Omental fat pad (tissue), 4 donors: ENCODE data around the gene SCIN. TPM values are rescaled to one million over a fixed set of nuclear protein-coding genes. Genes with fewer than 3 reads are reported as not detected.

ENCODE experiments used
- ATAC-seq: fragments of 150-250 bp; one replicate; pipeline ENCODE4 v1.9.1; 2016; ENCODE audit warnings: mild to moderate bottlenecking, moderate library complexity; ENCODE audit not compliant: low FRiP score
- DNase-seq: peaks from one replicate; pipeline ENCODE4 v3.0.0-alpha.2; 2019; ENCODE audit warnings: low spot score
- small RNA-seq: library from RNA; depleted of rRNA; stranded (forward); fragments of <200 nt; gene quantifications from one replicate; pipeline ENCODE3, GENCODE V24; 2016
- total RNA-seq, 4 donors: library from RNA; depleted of rRNA; stranded (reverse); fragments of >200 nt; gene quantifications; one replicate each; pipeline ENCODE4 v1.1.0, GENCODE V29; 2016
- TF ChIP-seq, protein P1 (sequence below), 3 donors: fragments of 450-650 bp; IDR thresholded peaks; one replicate each; pipeline ENCODE4 v1.5.1; 2016 to 2017; ENCODE audit warnings: antibody characterized with exemption in 3 of 3, mild to moderate bottlenecking in 3 of 3, moderate library complexity in 2 of 3

Gene SCIN
- total RNA-seq, 4 donors from 2014 or later, result 1.4 to 15.7 (median 7.9) TPM

DNA sequence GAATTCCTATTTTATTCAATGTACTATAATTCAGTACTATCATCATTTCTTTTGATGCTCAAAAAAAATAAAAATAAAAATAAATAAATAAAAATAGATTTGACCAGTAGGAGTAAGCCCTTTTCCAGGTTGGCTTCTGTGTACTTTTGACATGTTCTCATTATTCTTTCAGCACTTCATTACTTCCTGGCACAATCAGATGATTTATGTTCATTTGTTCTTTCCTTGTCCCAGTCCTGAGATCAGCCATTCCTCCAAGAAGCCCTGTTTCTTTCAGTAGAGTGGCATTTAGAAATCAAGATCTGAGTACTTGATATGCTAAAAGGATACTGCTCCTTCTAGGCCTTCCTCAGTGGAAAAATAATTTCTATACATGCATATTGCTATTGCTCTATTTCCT lies 137.8 kb downstream of the SCIN start:
- ATAC-seq (no peak), DNase-seq (no peak)
- TF ChIP-seq, protein P1, sequence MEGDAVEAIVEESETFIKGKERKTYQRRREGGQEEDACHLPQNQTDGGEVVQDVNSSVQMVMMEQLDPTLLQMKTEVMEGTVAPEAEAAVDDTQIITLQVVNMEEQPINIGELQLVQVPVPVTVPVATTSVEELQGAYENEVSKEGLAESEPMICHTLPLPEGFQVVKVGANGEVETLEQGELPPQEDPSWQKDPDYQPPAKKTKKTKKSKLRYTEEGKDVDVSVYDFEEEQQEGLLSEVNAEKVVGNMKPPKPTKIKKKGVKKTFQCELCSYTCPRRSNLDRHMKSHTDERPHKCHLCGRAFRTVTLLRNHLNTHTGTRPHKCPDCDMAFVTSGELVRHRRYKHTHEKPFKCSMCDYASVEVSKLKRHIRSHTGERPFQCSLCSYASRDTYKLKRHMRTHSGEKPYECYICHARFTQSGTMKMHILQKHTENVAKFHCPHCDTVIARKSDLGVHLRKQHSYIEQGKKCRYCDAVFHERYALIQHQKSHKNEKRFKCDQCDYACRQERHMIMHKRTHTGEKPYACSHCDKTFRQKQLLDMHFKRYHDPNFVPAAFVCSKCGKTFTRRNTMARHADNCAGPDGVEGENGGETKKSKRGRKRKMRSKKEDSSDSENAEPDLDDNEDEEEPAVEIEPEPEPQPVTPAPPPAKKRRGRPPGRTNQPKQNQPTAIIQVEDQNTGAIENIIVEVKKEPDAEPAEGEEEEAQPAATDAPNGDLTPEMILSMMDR (IDR thresholded peaks at IDR 0.05), result no peak

Small RNA genes lying within 50 kb of the gene (small RNA-seq; reads per million reads assigned to genes)
- not detected for gene RF00264

Other genes starting within 250 kb of the SCIN start
- gene VWDE, start 166.9 kb upstream of the SCIN start, total RNA-seq, result under 1 TPM in 3 of 4 donors, not detected in 1; 0.12 to 0.25 (median 0.16) TPM
- 10 to 100 TPM; 37.2 to 60.2 (median 51.3) TPM for gene ARL4A, start 116.9 kb downstream of the SCIN start, total RNA-seq